SK-N-SH (cell line): ENCODE measurements around the gene HOPX. TPM values are rescaled to one million over a fixed set of nuclear protein-coding genes. Genes with fewer than 3 reads are reported as not detected.

ENCODE experiments used
- CTCF ChIA-PET: fragments of 300-600, 350-600 bp; formaldehyde crosslinking; extraction: SDS; loops from one replicate; lab custom pipeline; 2021; lab: Yijun Ruan, JAX
- POLR2A ChIA-PET: fragments of 350-600 bp; sonication (Branson Sonifier 250); formaldehyde crosslinking; extraction: SDS; loops from one replicate; lab custom pipeline; 2020; ENCODE audit warnings: antibody characterized with exemption, inconsistent platforms; lab: Yijun Ruan, JAX
- DNase-seq: peaks from one replicate; pipeline ENCODE4 v3.0.0; 2012
- H2AFZ ChIP-seq: fragments of 200-600 bp; sonication (generic); 2 replicates; pipeline ENCODE4 v1.8.1; 2016; ENCODE audit warnings: antibody characterized with exemption, mild to moderate bottlenecking, low read depth
- H3F3A ChIP-seq: fragments of 200-600 bp; sonication (generic); replicated peaks from 2 replicates; pipeline ENCODE3; 2016; ENCODE audit warnings: antibody characterized with exemption, mild to moderate bottlenecking; ENCODE audit not compliant: insufficient read depth
- H3K27ac ChIP-seq, 2 experiments: fragments of 200-500 bp in 1 of 2; fragments of 200-600 bp in 1 of 2; sonication (Bioruptor generic) in 1 of 2; sonication (generic), shearing (Covaris generic) in 1 of 2; 2 replicates each; pipeline versions ENCODE4 v1.5.1 to v1.6.1; 2014 to 2016; ENCODE audit warnings: low read depth in 2 of 2, inconsistent platforms in 1 of 2, low read length in 1 of 2, mild to moderate bottlenecking in 1 of 2, mixed read lengths in 1 of 2
- H3K27me3 ChIP-seq: fragments of 200-600 bp; sonication (generic), shearing (Covaris generic); 2 replicates; pipeline ENCODE4 v1.6.1; 2016; ENCODE audit warnings: mixed run types; ENCODE audit not compliant: insufficient read depth
- H3K36me3 ChIP-seq, 2 experiments: fragments of 200-500 bp in 1 of 2; fragments of 200-600 bp in 1 of 2; sonication (Bioruptor generic) in 1 of 2; sonication (generic) in 1 of 2; replicated peaks in 1 of 2; 2 replicates each; pipeline versions ENCODE3 to v1.5.1; 2014 to 2016; ENCODE audit warnings: low read length in 1 of 2, mild to moderate bottlenecking in 1 of 2; ENCODE audit not compliant: insufficient read depth in 2 of 2, control insufficient read depth in 1 of 2
- H3K4me1 ChIP-seq, 2 experiments: fragments of 200-500 bp in 1 of 2; fragments of 200-600 bp in 1 of 2; sonication (Bioruptor generic) in 1 of 2; sonication (generic), shearing (Covaris generic) in 1 of 2; 2 replicates each; pipeline versions ENCODE4 v1.5.1 to v1.6.1; 2014 to 2016; ENCODE audit warnings: low read depth in 1 of 2, low read length in 1 of 2, mixed run types in 1 of 2; ENCODE audit not compliant: insufficient read depth in 2 of 2, control insufficient read depth in 1 of 2
- H3K4me2 ChIP-seq: fragments of 200-600 bp; sonication (generic), shearing (Covaris generic); 2 replicates; pipeline ENCODE4 v1.6.1; 2017; ENCODE audit warnings: mixed run types
- H3K4me3 ChIP-seq, 2 experiments: fragments of 200-500 bp in 1 of 2; fragments of 200-600 bp in 1 of 2; sonication (Bioruptor generic) in 1 of 2; sonication (generic), shearing (Covaris generic) in 1 of 2; 2 replicates each; pipeline versions ENCODE4 v1.5.1 to v1.8.1; 2014 to 2016; ENCODE audit warnings: low read depth in 2 of 2, inconsistent platforms in 1 of 2, low read length in 1 of 2, mild to moderate bottlenecking in 1 of 2, mixed read lengths in 1 of 2, moderate library complexity in 1 of 2
- H3K79me2 ChIP-seq: fragments of 200-600 bp; sonication (generic); 2 replicates; pipeline ENCODE4 v1.8.1; 2017; ENCODE audit warnings: mild to moderate bottlenecking; ENCODE audit not compliant: insufficient read depth
- H3K9ac ChIP-seq: fragments of 200-600 bp; sonication (generic); 2 replicates; pipeline ENCODE4 v1.6.1; 2017; ENCODE audit warnings: mixed run types
- H3K9me2 ChIP-seq: fragments of 200-600 bp; sonication (generic); 2 replicates; pipeline ENCODE4 v1.6.1; 2017; ENCODE audit warnings: mixed run types
- H3K9me3 ChIP-seq: fragments of 200-600 bp; sonication (generic); 2 replicates; pipeline ENCODE4 v1.6.1; 2017; ENCODE audit warnings: mixed run types, mild to moderate bottlenecking, moderate library complexity
- H4K20me1 ChIP-seq: fragments of 200-600 bp; sonication (generic); 2 replicates; pipeline ENCODE4 v1.6.1; 2017; ENCODE audit warnings: mild to moderate bottlenecking, mixed run types; ENCODE audit not compliant: insufficient read depth
- FOSL2 ChIP-seq: IDR thresholded peaks from 2 replicates; pipeline ENCODE4 v1.4.0; 2012; ENCODE audit warnings: low read depth, mild to moderate bottlenecking, moderate library complexity, borderline replicate concordance
- FOXJ3 ChIP-seq: sonication (generic); formaldehyde crosslinking; IDR thresholded peaks from 2 replicates; pipeline ENCODE4 v1.5.1; 2020; ENCODE audit warnings: mild to moderate bottlenecking, missing genetic modification reagents
- GABPA ChIP-seq: IDR thresholded peaks from 2 replicates; pipeline ENCODE4 v1.4.0; 2012; ENCODE audit warnings: low read depth, mild to moderate bottlenecking
- GATA2 ChIP-seq: sonication (generic); formaldehyde crosslinking; IDR thresholded peaks from 2 replicates; pipeline ENCODE4 v1.5.0; 2020; ENCODE audit warnings: mild to moderate bottlenecking, missing genetic modification reagents
- JUND ChIP-seq: IDR thresholded peaks from 2 replicates; pipeline ENCODE4 v1.4.0; 2012
- MEF2A ChIP-seq: IDR thresholded peaks from 2 replicates; pipeline ENCODE4 v1.4.0; 2012; ENCODE audit warnings: low read depth, borderline replicate concordance
- MXI1 ChIP-seq: IDR thresholded peaks from 2 replicates; pipeline ENCODE4 v1.6.1; 2012; ENCODE audit warnings: mild to moderate bottlenecking, low read depth, low read length, improper control_type of control experiment
- POLR2AphosphoS5 ChIP-seq: IDR thresholded peaks from 2 replicates; pipeline ENCODE4 v1.6.1; 2012; ENCODE audit warnings: low read depth, low read length
- RAD21 ChIP-seq: IDR thresholded peaks from 2 replicates; pipeline ENCODE4 v1.6.1; 2012; ENCODE audit warnings: mild to moderate bottlenecking, low read length
- RFX5 ChIP-seq: IDR thresholded peaks from 2 replicates; pipeline ENCODE4 v1.6.1; 2012; ENCODE audit warnings: mild to moderate bottlenecking, improper control_type of control experiment, low read length
- RXRA ChIP-seq: IDR thresholded peaks from 2 replicates; pipeline ENCODE4 v1.4.0; 2012; ENCODE audit warnings: low read depth, mild to moderate bottlenecking, borderline replicate concordance
- SIN3A ChIP-seq: IDR thresholded peaks from 2 replicates; pipeline ENCODE4 v1.6.1; 2012; ENCODE audit warnings: low read depth, mild to moderate bottlenecking, low read length, moderate library complexity, borderline replicate concordance
- TAF1 ChIP-seq: IDR thresholded peaks from 2 replicates; pipeline ENCODE4 v1.6.1; 2012; ENCODE audit warnings: low read depth, mild to moderate bottlenecking, low read length, moderate library complexity, borderline replicate concordance
- TEAD4 ChIP-seq: IDR thresholded peaks from 2 replicates; pipeline ENCODE4 v1.4.0; 2012; ENCODE audit warnings: mild to moderate bottlenecking, borderline replicate concordance; ENCODE audit not compliant: insufficient read depth
- WGBS: methylation state at CpG from one replicate; pipeline ENCODE4 v1.1.6; 2017; ENCODE audit warnings: low lambda C conversion rate; 5-methylcytosine and 5-hydroxymethylcytosine counted together
- polyA plus RNA-seq, 3 experiments: library from polyadenylated mRNA; depleted of rRNA; stranded (reverse); fragments of >200 nt; gene quantifications; 2 replicates each; pipeline ENCODE4 v1.2.3, GENCODE V29; 2012
- TF ChIP-seq, protein P1 (sequence below): IDR thresholded peaks from 2 replicates; pipeline ENCODE4 v1.6.1; 2012; ENCODE audit warnings: mild to moderate bottlenecking, low read depth, low read length, moderate library complexity
- TF ChIP-seq, protein P2 (sequence below): fragments of 150-350 bp; IDR thresholded peaks from 2 replicates; pipeline ENCODE4 v1.6.1; 2017; ENCODE audit warnings: antibody characterized with exemption, low read length, low read depth, borderline replicate concordance
- TF ChIP-seq, protein P3 (sequence below): IDR thresholded peaks from 2 replicates; pipeline ENCODE4 v1.4.0; 2012; ENCODE audit warnings: low read depth

Gene HOPX
- polyA plus RNA-seq, 1 of the 3 experiments (the other 2 are of a cell fraction), result 0.05 TPM

DNA sequence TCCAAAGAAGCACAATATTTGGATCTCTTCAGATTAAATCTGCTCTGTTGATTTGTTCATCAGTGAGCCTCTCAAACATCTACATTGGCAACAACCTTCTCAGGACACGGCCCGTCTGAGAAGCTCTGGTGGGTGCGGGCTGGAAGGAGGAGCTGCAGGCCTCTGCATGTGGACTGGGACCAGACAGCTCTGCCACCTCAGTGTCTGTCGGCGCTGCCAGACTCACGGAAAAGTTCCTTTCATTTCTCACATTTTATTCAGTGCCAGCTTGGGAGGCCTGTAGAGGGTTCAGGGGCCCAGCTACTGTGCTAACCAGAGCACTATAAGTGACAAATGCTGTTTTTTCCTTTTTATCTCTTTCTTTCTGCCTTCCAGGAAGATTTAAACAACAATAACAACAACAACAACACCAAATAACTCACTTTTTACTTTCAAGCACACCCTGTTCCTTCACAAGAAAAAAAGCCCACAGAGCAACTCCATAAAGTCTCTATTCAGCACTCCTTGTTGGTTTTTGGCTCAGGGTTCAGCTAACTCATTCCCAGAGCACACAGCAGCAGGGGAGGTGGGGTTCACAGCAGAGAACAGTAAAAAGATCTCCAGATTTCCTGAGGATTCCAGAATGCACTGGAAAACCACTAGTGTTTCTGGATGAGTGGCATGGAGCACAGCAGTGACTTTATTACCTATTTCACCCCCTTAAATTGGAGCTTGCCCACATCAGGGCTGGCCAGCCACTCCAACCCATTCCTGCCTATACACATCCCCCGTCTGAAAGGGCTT lies 23.2 kb upstream of the HOPX start:
- no peaks in the 10 kb centered on the region for H3K4me1 ChIP-seq
- H2AFZ ChIP-seq, result no peak overlapping the region
- H3K27ac ChIP-seq, result no peak overlapping the region
- H3K4me2 ChIP-seq, result no peak overlapping the region
- ChIA-PET POLR2A (no interaction called here), CTCF (no interaction called here)
- H4K20me1 ChIP-seq, result no peaks in the 10 kb centered on the region
- H3K9me2 ChIP-seq, result no peaks in the 10 kb centered on the region
- no peak for DNase-seq
- H3K79me2 ChIP-seq, result no peaks in the 10 kb centered on the region
- H3K9me3 ChIP-seq, result no peaks in the 10 kb centered on the region
- H3K4me3 ChIP-seq, result no peak overlapping the region
- TF ChIP-seq MXI1 (no peak), FOXJ3 (CRISPR knock-in tag) (no peak), TEAD4 (no peak), GABPA (no peak), SIN3A (no peak), RAD21 (no peak), TAF1 (no peak), GATA2 (CRISPR knock-in tag) (no peak), RFX5 (no peak), POLR2AphosphoS5 (no peak), RXRA (no peak), JUND (no peak), FOSL2 (no peak), MEF2A (no peak)
- TF ChIP-seq, protein P1, sequence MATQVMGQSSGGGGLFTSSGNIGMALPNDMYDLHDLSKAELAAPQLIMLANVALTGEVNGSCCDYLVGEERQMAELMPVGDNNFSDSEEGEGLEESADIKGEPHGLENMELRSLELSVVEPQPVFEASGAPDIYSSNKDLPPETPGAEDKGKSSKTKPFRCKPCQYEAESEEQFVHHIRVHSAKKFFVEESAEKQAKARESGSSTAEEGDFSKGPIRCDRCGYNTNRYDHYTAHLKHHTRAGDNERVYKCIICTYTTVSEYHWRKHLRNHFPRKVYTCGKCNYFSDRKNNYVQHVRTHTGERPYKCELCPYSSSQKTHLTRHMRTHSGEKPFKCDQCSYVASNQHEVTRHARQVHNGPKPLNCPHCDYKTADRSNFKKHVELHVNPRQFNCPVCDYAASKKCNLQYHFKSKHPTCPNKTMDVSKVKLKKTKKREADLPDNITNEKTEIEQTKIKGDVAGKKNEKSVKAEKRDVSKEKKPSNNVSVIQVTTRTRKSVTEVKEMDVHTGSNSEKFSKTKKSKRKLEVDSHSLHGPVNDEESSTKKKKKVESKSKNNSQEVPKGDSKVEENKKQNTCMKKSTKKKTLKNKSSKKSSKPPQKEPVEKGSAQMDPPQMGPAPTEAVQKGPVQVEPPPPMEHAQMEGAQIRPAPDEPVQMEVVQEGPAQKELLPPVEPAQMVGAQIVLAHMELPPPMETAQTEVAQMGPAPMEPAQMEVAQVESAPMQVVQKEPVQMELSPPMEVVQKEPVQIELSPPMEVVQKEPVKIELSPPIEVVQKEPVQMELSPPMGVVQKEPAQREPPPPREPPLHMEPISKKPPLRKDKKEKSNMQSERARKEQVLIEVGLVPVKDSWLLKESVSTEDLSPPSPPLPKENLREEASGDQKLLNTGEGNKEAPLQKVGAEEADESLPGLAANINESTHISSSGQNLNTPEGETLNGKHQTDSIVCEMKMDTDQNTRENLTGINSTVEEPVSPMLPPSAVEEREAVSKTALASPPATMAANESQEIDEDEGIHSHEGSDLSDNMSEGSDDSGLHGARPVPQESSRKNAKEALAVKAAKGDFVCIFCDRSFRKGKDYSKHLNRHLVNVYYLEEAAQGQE, result no peak
- TF ChIP-seq, protein P2, sequence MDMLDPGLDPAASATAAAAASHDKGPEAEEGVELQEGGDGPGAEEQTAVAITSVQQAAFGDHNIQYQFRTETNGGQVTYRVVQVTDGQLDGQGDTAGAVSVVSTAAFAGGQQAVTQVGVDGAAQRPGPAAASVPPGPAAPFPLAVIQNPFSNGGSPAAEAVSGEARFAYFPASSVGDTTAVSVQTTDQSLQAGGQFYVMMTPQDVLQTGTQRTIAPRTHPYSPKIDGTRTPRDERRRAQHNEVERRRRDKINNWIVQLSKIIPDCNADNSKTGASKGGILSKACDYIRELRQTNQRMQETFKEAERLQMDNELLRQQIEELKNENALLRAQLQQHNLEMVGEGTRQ, result no peak
- TF ChIP-seq, protein P3, sequence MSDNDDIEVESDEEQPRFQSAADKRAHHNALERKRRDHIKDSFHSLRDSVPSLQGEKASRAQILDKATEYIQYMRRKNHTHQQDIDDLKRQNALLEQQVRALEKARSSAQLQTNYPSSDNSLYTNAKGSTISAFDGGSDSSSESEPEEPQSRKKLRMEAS, result no peak
- 70% methylated on average over 5 of the region's 7 CpGs for WGBS
- no peaks in the 10 kb centered on the region for H3F3A ChIP-seq
- H3K9ac ChIP-seq, result no peak overlapping the region
- no peaks in the 10 kb centered on the region for H3K27me3 ChIP-seq
- H3K36me3 ChIP-seq, result no peaks in the 10 kb centered on the region
